DND-41 (cell line): Measurements from ENCODE around the gene ANKMY2.

Experiments
- CTCF ChIP-seq: IDR thresholded peaks from 2 replicates; pipeline ENCODE4 v1.5.1; 2012; ENCODE audit warnings: borderline replicate concordance, low read length, moderate library complexity, mild to moderate bottlenecking; ENCODE audit not compliant: poor library complexity, severe bottlenecking; ENCODE audit errors: extremely low read depth
- EZH2 ChIP-seq: IDR thresholded peaks from 3 replicates; pipeline ENCODE4 v1.6.1; 2012; ENCODE audit warnings: borderline replicate concordance, low read depth, mild to moderate bottlenecking, moderate library complexity, low read length, inconsistent platforms; ENCODE audit not compliant: severe bottlenecking

DNA sequence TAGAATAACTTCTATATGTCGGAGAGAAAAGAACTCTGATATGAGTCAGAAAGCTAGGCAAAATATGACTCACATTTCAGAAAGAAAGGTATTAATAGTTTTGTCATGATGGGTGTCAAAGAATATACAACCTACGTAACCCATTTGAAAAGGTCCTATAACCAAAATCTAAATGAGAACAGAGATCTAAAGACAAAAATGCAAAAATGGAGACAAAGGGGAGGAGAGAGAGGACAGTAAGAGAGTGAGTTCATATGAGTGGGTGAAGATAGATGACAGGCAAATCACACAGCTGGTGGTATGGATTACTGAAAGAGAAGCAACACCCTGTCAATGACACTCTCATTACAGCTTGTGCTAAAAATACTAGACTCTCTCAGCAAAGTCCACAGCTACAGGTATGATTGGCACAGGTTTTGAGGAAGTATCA lies 25.6 kb downstream of the ANKMY2 start:
- TF ChIP-seq EZH2 = no peak
- TF ChIP-seq CTCF = no peak
